ENCODE results near the gene THOC3.
"Not testable (repeated sequence)": the region's sequence is repeated elsewhere in the genome, so short reads cannot be mapped to it uniquely, and the experiment has no call there.

Gene THOC3

DNA sequence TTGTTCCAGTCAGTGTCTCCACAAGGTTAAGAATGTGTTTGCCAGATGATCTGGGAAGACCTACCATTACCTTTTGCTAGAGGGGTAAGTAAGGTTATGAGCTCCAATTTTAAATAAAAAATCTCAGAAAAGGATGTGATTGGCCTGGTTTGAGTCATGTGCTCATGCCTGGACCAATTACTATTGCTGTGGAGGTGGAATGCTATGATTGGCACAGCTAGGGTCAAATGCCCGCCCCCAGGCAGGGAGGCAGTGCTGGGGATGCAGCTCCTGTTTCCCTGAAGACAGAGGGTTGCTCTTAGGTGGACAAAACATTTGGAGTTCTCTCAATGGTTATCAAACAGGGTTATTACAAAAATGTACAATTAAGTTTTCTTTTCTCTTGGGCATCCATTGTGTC is 29.6 kb downstream of the THOC3 start:
- DNase-seq: not testable (repeated sequence)

DNA sequence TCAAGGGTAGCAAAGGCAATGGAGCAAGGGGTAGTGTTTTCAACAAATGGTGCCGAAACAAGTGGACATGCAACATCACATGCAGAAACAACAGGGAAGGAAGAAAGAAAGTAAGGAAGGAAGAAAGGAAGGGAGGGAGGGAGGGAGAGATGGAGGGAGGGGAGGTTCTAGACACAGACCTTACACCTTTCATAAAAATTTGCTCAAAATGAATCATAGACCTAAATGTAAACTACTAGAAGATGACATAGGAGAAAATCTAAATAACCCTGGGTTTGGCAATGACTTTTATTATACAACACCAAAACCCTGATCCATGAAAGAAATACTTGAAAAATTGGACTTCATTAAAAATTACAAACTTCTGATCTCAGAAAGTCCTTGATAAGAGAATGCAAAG is 39.4 kb downstream of the THOC3 start:
- DNase-seq: not testable (repeated sequence)

DNA sequence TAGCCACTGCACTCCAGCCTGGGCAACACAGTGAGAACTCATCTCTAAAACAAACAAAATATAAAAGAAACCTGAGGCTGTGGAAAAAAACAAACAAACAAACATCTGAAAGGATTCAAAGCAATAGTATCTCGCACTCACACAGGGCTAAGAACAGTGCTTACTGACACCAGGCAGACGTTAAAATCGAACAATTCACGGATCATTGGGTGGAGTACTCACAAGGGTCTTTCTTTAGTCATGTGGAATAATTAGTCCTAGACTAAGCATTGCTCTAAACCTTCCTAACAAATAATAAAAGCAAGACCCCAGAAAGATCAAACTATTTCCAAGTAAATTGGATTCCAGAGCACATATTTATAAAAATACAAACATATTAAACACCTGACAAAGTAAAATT is 43.0 kb downstream of the THOC3 start:
- DNase-seq: not testable (repeated sequence)

DNA sequence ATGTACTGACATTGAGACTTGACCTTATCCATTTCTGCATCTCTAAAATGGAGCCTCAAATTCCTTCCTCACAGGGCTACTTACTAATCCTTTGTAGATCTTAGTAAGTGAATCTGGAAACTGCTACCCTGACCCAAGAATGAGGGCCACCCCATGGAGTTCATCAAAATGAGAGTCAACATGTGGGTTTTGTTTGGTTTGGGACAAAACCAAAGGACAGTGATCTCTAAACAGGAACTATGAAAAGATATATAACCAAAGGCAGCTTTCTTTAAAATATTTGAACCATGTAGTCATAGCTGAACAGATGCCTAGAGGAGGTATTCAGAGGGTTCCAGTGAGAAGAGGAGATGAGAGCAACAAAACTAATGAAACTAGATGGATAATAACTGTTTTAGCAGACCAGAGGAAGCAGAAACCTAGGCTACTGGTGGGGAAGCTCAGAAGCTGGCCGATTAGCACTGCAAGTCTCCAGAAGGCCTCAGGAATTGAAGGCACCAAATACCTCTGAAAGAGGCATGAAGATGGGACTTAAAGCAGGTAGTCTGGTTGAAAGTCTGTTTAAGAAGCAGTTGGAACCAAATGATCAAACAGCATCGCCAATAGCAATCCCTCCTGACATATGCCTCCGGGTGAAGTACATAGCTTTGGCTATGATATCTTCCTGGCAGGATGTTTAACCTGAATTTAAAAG is 45.8 kb downstream of the THOC3 start:
- no peak for DNase-seq

DNA sequence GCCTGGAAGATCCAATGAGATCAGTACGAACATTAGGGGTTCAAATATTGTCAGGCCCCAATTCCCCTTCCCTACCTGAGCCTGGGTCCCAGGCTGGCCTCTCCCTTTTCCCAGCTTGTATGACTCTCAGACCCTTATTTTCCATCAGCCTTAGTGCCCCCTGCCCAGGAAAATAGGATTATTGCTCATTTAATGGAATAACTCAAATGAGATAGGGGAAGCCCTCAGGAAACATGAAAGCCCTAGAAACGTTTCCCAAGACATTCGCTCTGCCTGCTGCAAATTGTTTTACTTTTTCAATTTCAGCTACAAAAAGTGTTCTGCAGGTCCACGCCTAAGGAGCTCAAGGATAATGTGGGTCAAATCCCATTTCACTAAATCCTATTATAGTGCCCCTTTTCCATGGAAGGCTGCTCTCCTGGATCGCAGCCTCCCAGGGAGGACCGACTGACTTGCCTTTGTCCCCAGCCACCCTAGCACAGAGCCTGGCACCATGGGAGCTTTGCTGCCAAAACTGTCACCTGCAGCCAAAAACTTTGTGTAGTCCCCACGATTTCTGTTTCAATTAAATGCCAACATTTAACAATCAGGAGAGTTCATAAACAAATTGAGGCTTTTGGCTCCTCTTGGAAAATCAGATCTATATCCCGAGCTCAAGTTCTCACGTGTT is 46.9 kb downstream of the THOC3 start:
- no peak for DNase-seq

DNA sequence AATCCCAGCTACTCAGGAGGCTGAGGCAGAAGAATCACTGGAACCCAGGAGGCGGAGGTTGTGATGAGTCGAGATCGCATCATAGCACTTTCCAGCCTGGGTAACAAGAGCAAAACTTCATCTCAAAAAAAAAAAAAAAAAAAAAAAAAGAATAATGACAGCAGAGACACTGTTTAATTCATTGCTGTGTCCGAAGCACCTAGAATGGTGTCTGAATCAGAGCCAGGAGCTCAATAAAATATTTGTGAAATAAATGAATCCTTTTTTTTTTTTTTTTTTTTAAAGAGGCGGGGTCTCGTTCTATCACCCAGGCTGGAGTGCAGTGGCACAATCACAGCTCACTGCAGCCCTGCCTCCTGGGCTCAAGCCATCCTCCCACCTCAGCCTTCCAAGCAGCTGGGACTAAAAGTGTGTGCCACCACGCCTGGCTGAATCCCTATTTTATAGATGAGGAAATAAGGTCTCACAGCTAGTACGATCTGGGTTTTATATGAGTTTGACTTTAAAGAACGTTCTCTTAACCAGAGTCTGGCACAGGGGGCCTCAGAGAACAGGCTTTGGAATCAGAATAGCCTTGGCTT is 47.8 kb downstream of the THOC3 start:
- DNase-seq: no peak

DNA sequence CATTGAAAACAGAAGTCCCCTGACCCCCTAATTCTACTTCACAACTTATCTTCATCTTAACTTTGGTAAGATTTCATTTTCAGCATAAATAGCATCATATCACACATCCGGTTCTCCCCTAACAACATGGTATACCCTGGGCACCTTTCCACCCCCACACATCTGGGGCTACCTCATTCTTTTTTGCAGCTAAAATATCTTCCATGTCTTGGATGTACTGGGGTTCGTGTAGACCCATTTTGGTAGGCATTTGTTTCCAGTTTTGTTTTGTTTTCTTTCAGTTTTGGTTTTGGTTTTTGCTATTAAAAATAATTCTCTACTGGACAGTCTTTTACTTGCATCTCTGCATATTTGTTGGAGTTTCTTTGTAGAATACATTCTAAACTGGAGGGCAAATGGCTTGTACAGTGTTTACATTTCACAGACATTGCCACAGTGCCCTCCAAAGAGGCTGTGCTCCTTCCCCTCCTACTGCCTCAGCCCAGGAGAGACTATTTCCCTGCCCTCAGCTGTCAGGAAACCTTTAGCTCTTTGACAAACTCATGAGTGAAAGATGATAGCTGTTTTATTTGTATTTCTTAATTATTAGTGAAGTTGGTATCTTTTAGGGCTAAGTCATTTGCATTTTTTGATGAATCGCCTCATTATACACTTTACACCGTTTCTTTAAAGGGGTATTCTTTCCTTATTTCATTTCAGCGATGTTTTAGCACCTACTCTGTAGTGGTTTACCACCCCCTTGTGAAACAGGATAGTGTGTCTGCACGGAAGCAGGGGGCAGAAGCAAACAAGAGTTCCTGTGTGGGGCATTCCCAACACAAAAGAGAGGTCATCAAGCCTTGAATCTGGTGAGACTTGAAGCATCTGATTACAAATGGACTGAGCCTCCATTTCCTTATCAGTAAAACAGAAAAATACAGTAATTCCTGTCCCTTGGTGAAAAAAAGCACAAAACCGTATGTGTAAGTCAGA is 52.8 kb downstream of the THOC3 start:
- not testable (repeated sequence) for DNase-seq

DNA sequence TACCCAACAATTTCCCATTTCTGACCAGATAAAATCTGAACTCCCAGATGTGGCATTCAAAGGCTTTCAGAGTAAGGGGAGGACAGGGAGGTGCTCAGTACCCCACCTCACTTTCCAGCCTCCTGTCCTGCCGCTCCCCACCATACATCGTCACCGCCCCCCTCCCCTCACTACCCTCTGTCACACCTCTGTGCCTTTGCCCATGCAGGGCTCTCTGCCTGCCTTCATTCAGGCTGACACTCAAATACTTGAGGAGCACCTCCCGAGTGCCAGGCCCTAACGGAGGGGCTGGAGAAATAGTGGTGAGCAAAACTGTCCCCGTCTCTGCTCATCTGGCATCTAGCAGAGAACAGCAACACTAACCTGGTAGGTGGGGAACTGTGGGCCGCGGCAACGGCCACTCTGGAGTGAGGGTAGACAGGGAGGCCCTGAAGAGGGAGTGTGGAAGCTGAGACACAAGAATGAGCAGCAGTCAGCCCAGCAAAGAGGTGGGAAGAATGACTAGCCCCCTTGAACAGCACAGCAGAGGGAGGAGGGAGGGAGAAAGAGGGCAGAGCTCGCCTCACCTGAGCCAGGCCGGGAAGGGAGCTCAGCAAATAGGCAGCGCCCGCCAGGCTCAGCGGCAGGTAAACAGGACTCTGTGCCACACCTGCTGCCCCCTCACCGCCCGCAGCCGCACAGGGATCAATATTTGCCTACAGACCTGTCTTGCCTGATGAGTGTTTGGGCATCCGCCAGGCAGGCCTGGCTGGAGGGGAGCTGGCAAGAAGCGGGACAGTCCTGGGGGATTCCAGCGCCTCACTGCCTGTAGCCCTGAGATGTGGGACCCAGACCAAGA is 54.1 kb downstream of the THOC3 start:
- not testable (repeated sequence) for DNase-seq

DNA sequence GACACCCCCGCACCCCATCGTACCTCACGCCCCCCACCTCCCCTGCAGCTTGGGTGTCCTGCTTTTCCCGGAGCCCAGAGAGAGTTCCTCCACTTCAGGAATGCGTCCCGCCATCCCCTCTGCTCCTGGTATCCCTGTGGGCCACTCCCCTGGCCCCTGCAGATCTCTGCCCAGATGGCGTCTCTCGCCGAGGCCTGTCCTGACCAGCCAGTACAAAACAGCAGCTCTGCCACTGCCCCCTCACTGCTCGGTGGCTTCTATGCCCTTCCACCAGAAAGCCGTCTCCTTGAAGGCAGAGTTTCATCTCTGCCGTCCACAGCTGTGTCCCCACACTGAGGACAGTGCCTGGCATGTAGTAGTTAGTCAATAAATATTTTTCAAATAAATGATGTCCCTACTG is 58.0 kb downstream of the THOC3 start:
- not testable (repeated sequence) for DNase-seq
